ENCODE measurements around the gene GALNT6.

DNA sequence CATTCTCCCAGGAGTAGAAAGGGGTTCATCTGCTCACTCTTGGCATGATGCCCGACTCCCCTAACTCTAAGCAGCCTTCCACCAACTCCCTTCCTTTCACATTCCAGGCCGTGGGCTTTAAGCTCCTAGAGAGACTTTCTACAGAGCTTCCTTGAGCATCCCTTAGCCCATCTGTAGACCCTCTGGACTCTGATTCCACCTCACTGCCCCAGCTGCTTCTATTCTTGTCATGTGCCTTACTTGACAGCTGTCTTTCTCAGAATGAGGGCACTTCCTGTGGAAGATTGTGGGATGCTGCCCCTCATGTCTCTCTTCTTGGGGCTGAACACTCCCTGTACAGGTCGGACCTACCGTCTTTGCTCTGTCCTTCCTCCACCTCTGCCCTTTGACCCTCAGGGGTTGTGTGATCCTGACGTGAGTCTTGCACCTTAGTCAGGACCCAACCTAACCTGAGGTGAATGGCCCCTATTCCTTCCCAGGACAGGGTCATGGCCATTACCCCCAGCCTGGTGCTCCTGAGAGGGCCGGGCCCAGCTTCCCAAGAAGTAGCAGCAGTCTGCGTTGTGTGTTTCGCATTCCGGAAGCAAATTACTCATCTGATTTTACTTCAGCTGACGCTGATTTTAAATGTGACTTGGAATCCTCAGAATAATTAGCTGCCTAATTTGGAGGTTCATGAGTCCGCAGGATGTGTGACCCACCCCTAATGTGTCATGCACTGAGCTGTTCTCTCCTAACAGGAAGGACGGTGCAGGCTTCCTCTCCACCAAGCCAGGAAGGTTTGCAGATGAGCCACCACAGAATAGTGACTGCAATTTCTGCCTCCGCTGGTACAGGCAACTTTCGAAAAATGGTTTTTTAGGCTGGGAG lies 2.7 kb upstream of the GALNT6 start:
- TF ChIP-seq ZNF354B (CRISPR knock-in tag; IDR thresholded peaks at IDR 0.05) (no peak), EP300 (IDR thresholded peaks at IDR 0.05; ENCODE audit: low read depth in 2 of 2, low read length in 2 of 2) (no peak), EP300 (CRISPR knock-in tag; IDR thresholded peaks at IDR 0.05; ENCODE audit: borderline replicate concordance) (no peak)
- TF ChIP-seq, protein P1, sequence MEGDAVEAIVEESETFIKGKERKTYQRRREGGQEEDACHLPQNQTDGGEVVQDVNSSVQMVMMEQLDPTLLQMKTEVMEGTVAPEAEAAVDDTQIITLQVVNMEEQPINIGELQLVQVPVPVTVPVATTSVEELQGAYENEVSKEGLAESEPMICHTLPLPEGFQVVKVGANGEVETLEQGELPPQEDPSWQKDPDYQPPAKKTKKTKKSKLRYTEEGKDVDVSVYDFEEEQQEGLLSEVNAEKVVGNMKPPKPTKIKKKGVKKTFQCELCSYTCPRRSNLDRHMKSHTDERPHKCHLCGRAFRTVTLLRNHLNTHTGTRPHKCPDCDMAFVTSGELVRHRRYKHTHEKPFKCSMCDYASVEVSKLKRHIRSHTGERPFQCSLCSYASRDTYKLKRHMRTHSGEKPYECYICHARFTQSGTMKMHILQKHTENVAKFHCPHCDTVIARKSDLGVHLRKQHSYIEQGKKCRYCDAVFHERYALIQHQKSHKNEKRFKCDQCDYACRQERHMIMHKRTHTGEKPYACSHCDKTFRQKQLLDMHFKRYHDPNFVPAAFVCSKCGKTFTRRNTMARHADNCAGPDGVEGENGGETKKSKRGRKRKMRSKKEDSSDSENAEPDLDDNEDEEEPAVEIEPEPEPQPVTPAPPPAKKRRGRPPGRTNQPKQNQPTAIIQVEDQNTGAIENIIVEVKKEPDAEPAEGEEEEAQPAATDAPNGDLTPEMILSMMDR (CRISPR knock-in tag; IDR thresholded peaks at IDR 0.05) = no peak

All from HepG2 (cell line).